HG03196 (cell line): ENCODE data around the gene TUBGCP6.
A peak's percentile ranks its signal among the peaks of the same experiment; 100 is the strongest.

Experiments
- ATAC-seq: cut with Tn5 transposase; IDR thresholded peaks from one replicate; pipeline ENCODE4 v1.9.1; 2021; ENCODE audit not compliant: unreplicated experiment

The TUBGCP6 gene

GRCh38 chr22:50251477-50252081 is 6.8 kb upstream of the TUBGCP6 start:
- no peak for ATAC-seq

DNA sequence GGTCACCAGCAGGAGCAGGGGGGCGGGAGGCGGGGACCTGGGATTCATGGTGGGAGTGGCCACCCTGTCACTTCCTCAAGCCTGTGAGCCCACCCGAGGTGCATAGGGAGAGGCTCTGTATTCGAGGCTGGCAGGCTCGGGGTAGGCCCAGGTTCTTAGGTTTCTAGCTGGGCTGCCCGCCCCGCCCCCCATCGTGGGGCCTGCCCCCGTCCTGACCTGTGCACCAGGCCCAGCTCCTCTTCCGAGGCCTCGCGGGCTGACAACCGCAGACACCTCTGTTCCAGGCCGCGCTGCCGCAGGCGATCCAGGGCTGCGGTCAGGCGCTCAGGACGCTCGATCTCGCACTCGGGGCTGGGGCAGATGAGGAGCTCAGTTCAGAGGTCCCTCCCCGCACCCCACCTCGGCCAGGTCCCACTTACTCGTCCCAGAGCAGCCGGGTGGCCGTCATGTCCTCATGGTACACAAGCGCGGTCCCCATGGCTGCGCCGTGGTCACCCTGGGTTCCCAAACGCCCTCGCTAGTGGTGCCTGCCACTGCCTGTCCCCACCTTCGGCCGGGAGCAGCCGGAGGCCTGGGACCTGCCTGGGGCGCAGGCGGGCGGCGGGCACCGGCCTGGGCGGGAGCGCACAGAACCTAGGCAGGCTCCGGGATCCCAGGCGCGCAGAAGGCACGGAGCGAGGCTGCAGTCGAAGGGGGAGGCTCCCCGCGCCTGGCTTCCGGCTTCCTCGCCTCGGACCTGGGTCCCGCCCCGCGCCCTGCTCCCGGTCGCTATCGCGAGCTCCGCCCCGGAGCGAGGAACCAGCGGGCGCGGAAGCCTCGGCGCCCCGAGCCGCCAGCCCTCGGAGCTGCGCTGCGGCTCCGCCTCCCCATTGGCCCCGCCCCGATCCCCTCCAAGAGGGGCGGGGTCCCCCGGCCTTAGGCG is 6.0 kb upstream of the TUBGCP6 start, which contains the start of gene HDAC10:
Gene HDAC10, minus strand, starts transcription at position 711 of the 922 bp plus-strand sequence. Its CDS starts 233 bp downstream, at position 478.
- peak; percentile 44 for ATAC-seq

GRCh38 chr22:50250249-50250554 is 5.4 kb upstream of the TUBGCP6 start:
- ATAC-seq, result no peak

GRCh38 chr22:50249341-50250248 is 4.8 kb upstream of the TUBGCP6 start:
- no peak for ATAC-seq

DNA sequence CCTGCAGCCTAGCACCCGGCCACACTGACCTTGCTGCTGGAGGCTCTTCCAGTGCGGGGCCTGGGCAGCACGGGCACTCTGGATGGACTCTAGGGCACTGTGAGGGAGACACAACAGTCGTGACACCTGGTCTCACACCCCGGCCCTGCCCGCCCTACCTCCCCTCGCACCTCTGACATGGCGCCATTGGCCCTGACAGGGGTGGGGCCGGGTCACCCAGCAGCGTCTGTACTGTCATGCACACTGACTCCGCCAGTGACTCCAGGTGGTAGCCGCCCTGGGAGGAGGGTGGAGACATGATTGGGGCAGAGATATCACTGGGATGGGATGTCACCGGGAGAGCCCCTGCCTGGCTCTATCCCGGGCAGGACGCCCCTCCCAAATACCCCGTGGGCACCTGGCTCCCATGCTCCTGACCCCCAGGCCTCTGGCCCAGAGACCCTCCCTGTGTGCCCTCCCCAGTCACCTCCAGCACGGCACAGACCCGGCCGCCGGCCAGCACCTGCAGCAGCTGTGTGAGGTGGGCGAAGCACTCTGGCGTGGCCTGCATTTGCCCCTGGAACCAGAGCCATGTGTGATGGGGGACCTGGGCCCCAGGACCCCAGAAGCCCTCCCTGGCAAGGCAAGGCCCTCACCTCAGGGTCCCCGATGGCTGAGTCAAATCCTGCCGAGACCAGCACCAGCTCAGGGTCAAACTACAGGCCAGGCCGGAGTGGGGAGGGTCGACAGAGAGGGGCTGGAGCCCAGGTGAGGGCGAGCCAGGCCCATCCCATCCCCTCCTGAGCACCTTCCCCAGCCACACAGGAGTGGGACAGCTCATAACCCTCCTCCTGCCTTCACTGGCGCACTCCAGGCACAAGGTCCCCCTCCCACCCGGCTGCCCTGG is 3.6 kb upstream of the TUBGCP6 start:
- no peak for ATAC-seq

GRCh38 chr22:50247748-50248147 is 2.9 kb upstream of the TUBGCP6 start:
- no peak for ATAC-seq

GRCh38 chr22:50246242-50247175 is 1.7 kb upstream of the TUBGCP6 start:
- ATAC-seq, result no peak

DNA sequence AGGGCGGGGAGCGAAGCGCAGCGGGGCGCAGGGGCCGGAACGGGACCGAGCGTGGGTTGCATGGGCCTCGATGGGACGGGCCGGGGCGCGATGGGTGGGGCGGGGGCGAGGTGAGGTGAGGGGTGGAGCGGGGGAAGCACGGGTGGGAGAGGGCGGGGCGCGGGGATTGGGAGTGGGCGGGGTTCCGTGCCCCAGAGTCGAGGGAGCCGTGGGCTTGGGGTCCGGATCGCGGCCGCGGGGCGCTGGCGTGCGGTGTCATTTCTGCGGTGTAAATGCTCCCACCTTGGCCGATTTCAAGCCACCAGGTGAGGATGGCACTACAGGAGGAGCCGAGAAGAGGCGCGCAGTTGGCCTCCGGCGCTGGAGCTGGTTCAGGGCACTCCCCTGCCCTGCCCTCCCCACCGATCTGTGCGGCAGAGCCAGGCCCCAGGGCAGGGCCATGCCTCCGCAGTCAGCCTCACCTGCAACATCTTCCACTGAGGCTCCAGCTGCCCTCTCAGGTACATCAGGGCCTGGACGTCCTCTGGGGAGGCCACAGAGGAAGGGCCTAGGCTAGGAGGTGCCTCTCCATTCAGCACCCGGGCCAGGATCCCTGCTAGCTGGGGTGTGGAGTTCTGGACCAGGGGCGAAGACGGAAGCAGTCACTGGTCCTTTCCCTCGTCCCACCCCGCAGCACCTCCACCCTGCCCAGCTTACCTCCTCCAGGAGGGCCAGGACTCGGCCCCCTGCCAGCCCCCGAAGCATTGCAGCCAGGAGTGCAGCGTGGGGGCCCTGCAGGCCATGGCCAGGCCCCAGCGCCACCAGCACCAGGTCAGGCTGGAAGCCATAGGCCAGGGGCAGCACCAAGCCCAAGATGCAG is 620 bp upstream of the TUBGCP6 start:
- ATAC-seq, result no peak

DNA sequence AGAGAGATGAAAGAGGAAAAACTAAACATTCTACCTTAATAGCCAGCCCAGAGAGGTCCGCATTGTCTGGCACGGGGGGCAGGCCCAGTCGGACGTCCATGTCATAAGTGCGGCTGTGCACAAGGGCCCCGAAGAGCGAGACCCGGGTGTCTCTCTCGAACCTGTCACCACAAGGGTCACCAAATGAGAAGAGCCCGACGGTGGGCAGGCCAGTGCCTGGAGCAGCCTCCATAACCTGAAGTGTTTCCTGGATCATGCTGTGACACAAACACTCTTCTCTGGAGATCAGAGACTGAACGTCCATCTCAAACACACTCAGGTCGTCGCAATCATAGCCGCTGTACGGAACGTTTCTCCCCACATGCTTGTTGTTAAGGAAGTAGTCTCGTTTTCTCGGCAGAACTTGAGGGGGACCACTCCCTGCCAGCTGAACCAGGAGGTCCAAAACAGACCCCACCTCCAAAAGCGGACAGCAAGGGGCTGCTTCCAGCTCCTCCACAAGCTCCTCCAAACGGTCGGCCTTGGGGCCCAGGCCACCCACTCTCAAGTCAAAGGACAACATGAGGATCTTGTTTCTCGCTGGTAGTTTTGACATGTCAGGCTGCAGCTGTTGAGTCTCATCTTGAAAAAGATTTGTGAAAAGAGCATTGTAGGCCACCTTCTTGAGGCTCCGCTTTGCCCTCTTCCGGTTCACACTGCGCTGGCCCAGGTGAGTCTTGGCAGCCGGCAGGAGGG is 971 bp downstream of the TUBGCP6 start:
- ATAC-seq, result no peak

DNA sequence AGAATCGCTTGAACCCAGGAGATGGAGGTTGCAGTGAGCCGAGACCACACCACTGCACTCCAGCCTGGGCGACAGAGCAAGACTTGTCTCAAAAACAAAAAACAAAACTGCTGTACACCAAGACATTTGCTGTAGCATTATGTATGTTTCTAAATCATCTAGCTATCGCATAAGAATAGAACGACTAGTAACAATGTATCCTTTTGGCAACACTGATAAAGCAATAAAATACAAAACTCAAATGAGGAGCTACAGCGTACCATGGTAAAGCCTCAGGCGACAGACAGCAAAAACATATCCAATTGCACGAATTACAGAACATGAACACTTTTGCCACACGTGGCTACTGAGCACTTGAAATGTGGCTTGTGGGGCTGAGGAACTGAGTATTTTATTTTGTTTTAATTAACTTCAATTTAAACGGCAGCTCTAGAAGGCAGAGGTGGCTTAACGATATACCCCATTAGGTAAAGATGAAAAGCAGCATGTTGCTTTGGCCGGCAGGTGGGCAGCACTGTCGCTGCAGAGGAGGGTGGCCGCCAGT is 2.3 kb downstream of the TUBGCP6 start:
- no peak for ATAC-seq

- no peak for ATAC-seq
Measured at GRCh38 chr22:50238755-50239154, 6.1 kb downstream of the TUBGCP6 start.

- ATAC-seq, result no peak
Measured at GRCh38 chr22:50236731-50237409, 8.0 kb downstream of the TUBGCP6 start.

DNA sequence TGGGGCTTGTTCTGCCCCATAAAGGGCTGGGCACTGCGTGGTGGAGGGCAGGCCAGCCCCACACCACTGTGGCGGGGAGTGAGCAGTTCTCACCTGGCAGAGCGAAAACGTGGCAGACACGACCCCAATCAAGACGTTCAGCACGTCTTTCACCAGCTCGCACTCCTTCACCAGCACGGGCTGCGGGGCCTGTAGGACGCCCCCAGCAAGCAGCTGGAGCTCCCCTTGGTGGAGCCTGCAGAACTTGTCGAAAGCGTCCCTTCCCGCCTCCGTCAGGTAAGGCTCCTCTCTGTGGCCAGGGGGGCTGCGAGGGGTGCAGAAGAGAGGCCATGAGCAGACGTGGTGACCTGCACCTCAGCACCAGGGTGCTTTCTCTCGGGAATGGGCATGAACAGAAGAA is 11.6 kb downstream of the TUBGCP6 start:
- ATAC-seq, result no peak

GRCh38 chr22:50232481-50233151 is 12.2 kb downstream of the TUBGCP6 start:
- ATAC-seq, result no peak

DNA sequence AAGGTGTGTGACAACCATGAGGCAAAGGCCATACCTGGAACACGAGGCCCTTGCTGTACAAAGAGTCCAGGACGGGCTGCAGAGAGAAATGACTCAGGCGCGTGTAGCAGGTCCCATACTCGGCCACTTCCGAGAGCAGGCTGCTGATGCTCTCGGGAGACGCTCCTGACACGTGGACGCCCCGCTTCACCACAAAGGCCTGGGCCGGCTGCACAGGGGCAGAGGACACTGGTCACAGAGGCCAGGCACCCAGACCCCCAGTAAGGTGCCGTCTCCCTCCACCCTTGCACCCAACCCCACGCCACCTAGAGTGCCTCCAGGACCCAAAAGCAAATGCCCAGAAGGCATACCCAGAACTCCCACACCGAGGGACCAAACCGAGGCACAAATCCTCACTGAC is 15.5 kb downstream of the TUBGCP6 start:
- ATAC-seq, result no peak

DNA sequence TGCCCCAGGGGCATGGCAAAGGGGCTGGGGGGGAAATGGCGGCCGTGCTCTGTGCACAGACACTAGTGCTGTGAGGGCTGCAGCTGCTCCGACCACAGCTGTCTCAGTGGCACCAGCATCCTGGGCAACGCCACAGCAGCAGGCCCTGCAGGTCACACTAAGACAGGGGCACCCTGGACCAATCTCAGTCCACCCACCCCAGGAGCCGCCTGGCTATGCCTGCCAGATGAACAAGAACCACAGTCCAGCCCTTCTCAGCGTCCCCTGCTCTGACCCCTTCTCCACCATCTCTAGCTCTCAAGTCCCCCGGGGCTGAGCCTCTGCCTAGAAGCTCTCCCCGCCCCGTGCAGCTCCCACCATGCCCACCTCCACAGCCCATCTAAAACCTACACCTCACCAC is 16.5 kb downstream of the TUBGCP6 start:
- no peak for ATAC-seq
